Type B pancreatic cell (in vitro differentiated cells): ENCODE measurements around the gene SCN1A. TPM values are rescaled to one million over a fixed set of nuclear protein-coding genes. Genes with fewer than 3 reads are reported as not detected.

ENCODE experiments used
- DNase-seq: peaks from one replicate; pipeline ENCODE4 v3.0.0; 2021; ENCODE audit warnings: mixed read lengths; ENCODE audit not compliant: unreplicated experiment; ENCODE audit errors: extremely low spot score
- H3K27ac Mint-ChIP-seq: 2 replicates; pipeline ENCODE4 v1.8.0; 2021; ENCODE audit warnings: mild to moderate bottlenecking, mixed read lengths
- H3K27me3 Mint-ChIP-seq: 2 replicates; pipeline ENCODE4 v1.8.0; 2021; ENCODE audit warnings: mixed read lengths
- H3K36me3 Mint-ChIP-seq: 2 replicates; pipeline ENCODE4 v1.8.0; 2021; ENCODE audit warnings: mixed read lengths
- H3K4me1 Mint-ChIP-seq: one replicate; pipeline ENCODE4 v1.8.0; 2021; ENCODE audit warnings: mixed read lengths; ENCODE audit not compliant: unreplicated experiment
- H3K4me3 Mint-ChIP-seq: 2 replicates; pipeline ENCODE4 v1.8.0; 2021; ENCODE audit warnings: mild to moderate bottlenecking, mixed read lengths
- H3K9me3 Mint-ChIP-seq: 2 replicates; pipeline ENCODE4 v1.8.0; 2021; ENCODE audit warnings: mixed read lengths
- CTCF ChIP-seq: fragments of 200-600 bp; sonication (generic); conservative IDR thresholded peaks from 2 replicates; pipeline ENCODE4 v1.5.0; 2021; ENCODE audit warnings: antibody characterized with exemption, mild to moderate bottlenecking
- total RNA-seq: library from RNA; stranded (reverse); gene quantifications from 2 replicates; pipeline ENCODE4 v1.2.1, GENCODE V29; 2021; ENCODE audit warnings: low replicate concordance

Gene SCN1A
- total RNA-seq, 1 donor from 2014 or later: 2.6 TPM

GRCh38 chr2:166135849-166136258 is 8.0 kb upstream of the SCN1A start:
- H3K36me3 Mint-ChIP-seq: no peaks in the 10 kb centered on the region
- no peak overlapping the region for H3K27ac Mint-ChIP-seq
- TF ChIP-seq CTCF: no peak
- no peak overlapping the region for H3K4me3 Mint-ChIP-seq
- DNase-seq: no peak
- H3K27me3 Mint-ChIP-seq: peaks cover 3% of the 10 kb centered on the region
- no peaks in the 10 kb centered on the region for H3K9me3 Mint-ChIP-seq
- H3K4me1 Mint-ChIP-seq: no peaks in the 10 kb centered on the region

GRCh38 chr2:166135152-166135848 is 7.5 kb upstream of the SCN1A start:
- no peaks in the 10 kb centered on the region for H3K9me3 Mint-ChIP-seq
- H3K4me1 Mint-ChIP-seq: no peaks in the 10 kb centered on the region
- no peak for DNase-seq
- no peaks in the 10 kb centered on the region for H3K36me3 Mint-ChIP-seq
- no peak overlapping the region for H3K27ac Mint-ChIP-seq
- H3K4me3 Mint-ChIP-seq: no peak overlapping the region
- H3K27me3 Mint-ChIP-seq: peaks cover 5% of the 10 kb centered on the region
- no peak for TF ChIP-seq CTCF

DNA sequence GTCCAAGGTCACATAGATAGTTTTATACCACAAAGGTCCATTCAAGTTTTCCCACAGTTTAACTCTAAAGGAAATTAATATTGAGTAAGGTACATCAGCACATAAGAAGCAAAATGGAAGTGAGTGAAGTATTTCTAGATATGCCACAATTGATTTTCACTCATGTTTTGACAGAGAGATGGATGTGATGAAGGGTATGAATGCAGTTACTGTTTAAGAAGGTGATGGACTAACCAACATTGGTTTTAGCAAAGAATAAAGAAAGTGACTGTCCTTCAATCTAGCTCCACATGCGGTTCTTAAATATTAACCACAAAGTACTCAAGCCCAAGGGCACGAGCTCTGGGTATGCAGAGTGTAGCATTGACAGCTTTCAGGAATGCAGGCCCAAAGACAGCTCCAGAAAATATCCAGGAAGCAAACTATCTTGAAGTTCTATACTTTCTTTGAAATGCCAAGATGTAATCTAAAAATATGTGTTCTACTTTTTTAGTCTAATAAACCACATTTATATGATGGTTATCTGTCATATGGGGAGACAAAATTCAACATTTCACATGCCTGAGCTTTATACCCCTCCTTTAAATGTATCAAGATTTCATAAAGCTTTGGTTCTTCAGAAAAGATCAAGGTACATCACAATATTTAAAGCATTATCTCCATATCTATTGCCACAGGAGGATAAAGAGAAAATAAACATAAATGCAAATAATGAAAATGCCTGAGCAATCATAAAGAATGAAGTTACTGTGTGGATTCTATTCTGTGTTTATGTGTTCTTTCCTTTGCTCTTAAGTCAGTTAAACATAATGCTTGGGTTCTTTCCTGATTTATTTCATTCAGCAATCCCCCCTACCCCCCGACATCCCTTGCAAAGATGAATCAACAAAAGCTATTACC is 6.7 kb upstream of the SCN1A start:
- Mint-ChIP-seq H3K4me3 (no peak overlapping the region), H3K4me1 (no peaks in the 10 kb centered on the region), H3K36me3 (no peaks in the 10 kb centered on the region), H3K27ac (no peak overlapping the region), H3K9me3 (no peaks in the 10 kb centered on the region), H3K27me3 (peaks cover 7% of the 10 kb centered on the region)
- no peak for DNase-seq
- TF ChIP-seq CTCF: no peak

GRCh38 chr2:166133653-166134052 is 5.8 kb upstream of the SCN1A start:
- Mint-ChIP-seq H3K9me3 (no peaks in the 10 kb centered on the region), H3K27me3 (peaks cover 7% of the 10 kb centered on the region), H3K4me1 (no peaks in the 10 kb centered on the region), H3K27ac (no peak overlapping the region), H3K36me3 (no peaks in the 10 kb centered on the region), H3K4me3 (no peak overlapping the region)
- no peak for TF ChIP-seq CTCF
- DNase-seq: no peak

DNA sequence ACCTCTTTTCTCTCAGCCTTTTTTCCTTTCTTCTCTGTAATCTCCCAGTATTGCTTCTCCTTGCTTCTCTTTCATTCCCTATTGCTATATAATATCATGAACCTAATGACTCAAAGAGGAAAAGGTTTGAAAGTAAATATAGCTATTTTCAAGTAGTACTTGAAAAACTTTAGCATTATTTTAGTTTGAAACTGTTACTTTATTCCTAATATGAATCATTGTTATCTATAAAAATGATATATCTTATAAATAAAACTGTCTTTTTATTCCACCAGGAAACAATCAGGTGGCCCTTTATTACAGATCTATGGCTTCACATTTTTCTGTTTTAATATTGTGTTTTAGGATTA is 311 bp upstream of the SCN1A start:
- Mint-ChIP-seq H3K27me3 (peaks cover 12% of the 10 kb centered on the region), H3K4me3 (no peak overlapping the region), H3K4me1 (peaks cover 21% of the 10 kb centered on the region), H3K27ac (no peak overlapping the region), H3K9me3 (no peaks in the 10 kb centered on the region), H3K36me3 (no peaks in the 10 kb centered on the region)
- no peak for DNase-seq
- no peak for TF ChIP-seq CTCF
